Measurements from ENCODE around the gene PET100. TPM values are rescaled to one million over a fixed set of nuclear protein-coding genes. Genes with fewer than 3 reads are reported as not detected.

Gene PET100
- polyA plus RNA-seq, 1 donor (not counting 4 experiments of a cell fraction or from before 2014, with no cell fraction given), result 85.8 TPM

- peaks cover 3% of the 10 kb centered on the region for H3K4me1 ChIP-seq (ENCODE audit: control insufficient read depth, extremely low read depth, insufficient read depth, low read length)
- no peaks in the 10 kb centered on the region for H3K27me3 ChIP-seq (ENCODE audit: control insufficient read depth, extremely low read depth, insufficient read depth, low read length)
- H3K36me3 ChIP-seq (ENCODE audit: control insufficient read depth in 2 of 2, extremely low read depth in 1 of 2, insufficient read depth in 2 of 2, low read length in 2 of 2), result peaks cover 0 to 8% of the 10 kb centered on the region in 2 experiments
- no peaks in the 10 kb centered on the region for H3K9me1 ChIP-seq (ENCODE audit: control insufficient read depth, extremely low read depth, insufficient read depth, low read length)
- FAIRE-seq (no peak), DNase-seq (ENCODE audit: low read depth, low spot score) (no peak)
- dilution Hi-C loops (cut with MboI; ENCODE audit: extremely low pct_ligation_motif_present, low sequenced_read_pairs), result no loop called here
- no peak overlapping the region for H3K9ac ChIP-seq (ENCODE audit: control insufficient read depth, extremely low read depth, insufficient read depth, low read length)
- H3K4me3 ChIP-seq (ENCODE audit: control insufficient read depth in 2 of 3, extremely low read depth in 1 of 3, insufficient read depth in 2 of 3, low read depth in 1 of 3, low read length in 3 of 3), result no peak overlapping the region
- H2AFZ ChIP-seq (ENCODE audit: control insufficient read depth, low read length), result no peak overlapping the region
- peaks cover 2% of the 10 kb centered on the region for H3K79me2 ChIP-seq (ENCODE audit: control insufficient read depth, insufficient read depth, low read length)
- no peak overlapping the region for H3K4me2 ChIP-seq (ENCODE audit: control insufficient read depth, extremely low read depth, insufficient read depth, low read depth, low read length)
- no peaks in the 10 kb centered on the region for H3K9me3 ChIP-seq (ENCODE audit: control insufficient read depth, low read depth, low read length)
- H3K27ac ChIP-seq (ENCODE audit: control insufficient read depth, insufficient read depth, low read length), result no peak overlapping the region
- H4K20me1 ChIP-seq (ENCODE audit: control insufficient read depth, extremely low read depth, insufficient read depth, low read length), result peaks cover 2% of the 10 kb centered on the region
- TF ChIP-seq EZH2 (IDR thresholded peaks at IDR 0.05; ENCODE audit: low read length) (no peak), CTCF (optimal IDR thresholded peaks at IDR 0.05 in 1 of 3, IDR thresholded peaks at IDR 0.05 in 1 of 3, conservative IDR thresholded peaks at IDR 0.05 in 1 of 3; ENCODE audit: extremely low read depth in 1 of 3, insufficient read depth in 2 of 3, low read length in 3 of 3) (no peak)
Observed at GRCh38 chr19:7602935-7603497, 26.6 kb upstream of the PET100 start.

- Histone ChIP-seq H2AFZ (ENCODE audit: control insufficient read depth, low read length) (no peak overlapping the region), H3K9me3 (ENCODE audit: control insufficient read depth, low read depth, low read length) (no peaks in the 10 kb centered on the region), H3K4me2 (ENCODE audit: control insufficient read depth, extremely low read depth, insufficient read depth, low read depth, low read length) (no peak overlapping the region), H3K4me1 (ENCODE audit: control insufficient read depth, extremely low read depth, insufficient read depth, low read length) (peaks cover 3% of the 10 kb centered on the region), H3K27ac (ENCODE audit: control insufficient read depth, insufficient read depth, low read length) (no peak overlapping the region), H3K9ac (ENCODE audit: control insufficient read depth, extremely low read depth, insufficient read depth, low read length) (no peak overlapping the region), H4K20me1 (ENCODE audit: control insufficient read depth, extremely low read depth, insufficient read depth, low read length) (no peaks in the 10 kb centered on the region), H3K36me3 (ENCODE audit: control insufficient read depth in 2 of 2, extremely low read depth in 1 of 2, insufficient read depth in 2 of 2, low read length in 2 of 2) (peaks cover 2 to 12% of the 10 kb centered on the region in 2 experiments), H3K4me3 (ENCODE audit: control insufficient read depth in 2 of 3, extremely low read depth in 1 of 3, insufficient read depth in 2 of 3, low read depth in 1 of 3, low read length in 3 of 3) (no peak overlapping the region), H3K27me3 (ENCODE audit: control insufficient read depth, extremely low read depth, insufficient read depth, low read length) (no peaks in the 10 kb centered on the region), H3K9me1 (ENCODE audit: control insufficient read depth, extremely low read depth, insufficient read depth, low read length) (no peaks in the 10 kb centered on the region), H3K79me2 (ENCODE audit: control insufficient read depth, insufficient read depth, low read length) (peaks cover 2% of the 10 kb centered on the region)
- dilution Hi-C loops (cut with MboI; ENCODE audit: extremely low pct_ligation_motif_present, low sequenced_read_pairs), result no loop called here
- no peak for TF ChIP-seq EZH2 (IDR thresholded peaks at IDR 0.05; ENCODE audit: low read length)
- TF ChIP-seq CTCF (optimal IDR thresholded peaks at IDR 0.05 in 1 of 3, IDR thresholded peaks at IDR 0.05 in 1 of 3, conservative IDR thresholded peaks at IDR 0.05 in 1 of 3; ENCODE audit: extremely low read depth in 1 of 3, insufficient read depth in 2 of 3, low read length in 3 of 3), result no peak
- no peak for FAIRE-seq
- no peak for DNase-seq (ENCODE audit: low read depth, low spot score)
Observed at GRCh38 chr19:7603919-7604318, 25.7 kb upstream of the PET100 start.
